ENCODE data around the gene ARHGEF7.

The ARHGEF7 gene

GRCh38 chr13:111112196-111112595, 2.9 kb upstream of the ARHGEF7 start:
- TF ChIP-seq, protein P1, sequence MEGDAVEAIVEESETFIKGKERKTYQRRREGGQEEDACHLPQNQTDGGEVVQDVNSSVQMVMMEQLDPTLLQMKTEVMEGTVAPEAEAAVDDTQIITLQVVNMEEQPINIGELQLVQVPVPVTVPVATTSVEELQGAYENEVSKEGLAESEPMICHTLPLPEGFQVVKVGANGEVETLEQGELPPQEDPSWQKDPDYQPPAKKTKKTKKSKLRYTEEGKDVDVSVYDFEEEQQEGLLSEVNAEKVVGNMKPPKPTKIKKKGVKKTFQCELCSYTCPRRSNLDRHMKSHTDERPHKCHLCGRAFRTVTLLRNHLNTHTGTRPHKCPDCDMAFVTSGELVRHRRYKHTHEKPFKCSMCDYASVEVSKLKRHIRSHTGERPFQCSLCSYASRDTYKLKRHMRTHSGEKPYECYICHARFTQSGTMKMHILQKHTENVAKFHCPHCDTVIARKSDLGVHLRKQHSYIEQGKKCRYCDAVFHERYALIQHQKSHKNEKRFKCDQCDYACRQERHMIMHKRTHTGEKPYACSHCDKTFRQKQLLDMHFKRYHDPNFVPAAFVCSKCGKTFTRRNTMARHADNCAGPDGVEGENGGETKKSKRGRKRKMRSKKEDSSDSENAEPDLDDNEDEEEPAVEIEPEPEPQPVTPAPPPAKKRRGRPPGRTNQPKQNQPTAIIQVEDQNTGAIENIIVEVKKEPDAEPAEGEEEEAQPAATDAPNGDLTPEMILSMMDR (conservative IDR thresholded peaks at IDR 0.05; ENCODE audit: low read length): no peak
- DNase-seq (ENCODE audit: low read depth): no peak
- H3K4me3 ChIP-seq (ENCODE audit: low read length): no peak overlapping the region

GRCh38 chr13:111114362-111115060, 599 bp upstream of the ARHGEF7 start:
- TF ChIP-seq, protein P1 (conservative IDR thresholded peaks at IDR 0.05; ENCODE audit: low read length): no peak
- peak; percentile 49 for DNase-seq (ENCODE audit: low read depth)
- H3K4me3 ChIP-seq (ENCODE audit: low read length): peak overlapping the region; percentile 61

DNA sequence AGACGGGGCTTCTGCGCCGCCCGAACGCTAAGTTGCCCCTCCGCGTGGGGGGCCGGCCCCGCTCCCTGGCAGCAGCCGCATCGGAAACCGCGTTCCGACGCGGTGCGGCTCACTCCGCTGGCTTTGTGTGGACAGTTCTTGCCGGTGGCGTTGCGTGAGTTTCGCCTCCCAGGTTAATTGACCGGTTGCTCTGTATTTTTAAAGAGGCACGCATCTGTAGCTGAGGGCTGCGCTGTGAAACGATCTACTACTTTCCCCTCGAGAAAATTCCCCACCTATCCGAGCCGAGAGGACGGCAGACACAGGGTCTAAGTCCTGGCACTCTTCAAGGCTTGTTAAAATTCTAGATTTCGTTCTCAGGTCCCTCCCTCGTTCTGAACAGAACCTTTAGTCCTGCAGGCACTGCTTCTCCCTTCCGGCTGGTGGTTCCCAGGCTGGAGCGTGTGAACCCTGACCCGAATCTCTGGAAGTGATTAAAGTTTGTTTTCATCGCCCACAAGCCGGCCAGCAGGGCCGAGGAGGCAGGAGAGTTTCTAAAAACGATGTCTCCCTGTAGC, 933 bp downstream of the ARHGEF7 start:
- peak overlapping the region; percentile 60 for H3K4me3 ChIP-seq (ENCODE audit: low read length)
- peak; percentile 89 for DNase-seq (ENCODE audit: low read depth)
- TF ChIP-seq, protein P1 (conservative IDR thresholded peaks at IDR 0.05; ENCODE audit: low read length): no peak

GRCh38 chr13:111116856-111117255, 1.7 kb downstream of the ARHGEF7 start:
- no peak overlapping the region for H3K4me3 ChIP-seq (ENCODE audit: low read length)
- TF ChIP-seq, protein P1 (conservative IDR thresholded peaks at IDR 0.05; ENCODE audit: low read length): no peak
- DNase-seq (ENCODE audit: low read depth): peak; percentile 70

DNA sequence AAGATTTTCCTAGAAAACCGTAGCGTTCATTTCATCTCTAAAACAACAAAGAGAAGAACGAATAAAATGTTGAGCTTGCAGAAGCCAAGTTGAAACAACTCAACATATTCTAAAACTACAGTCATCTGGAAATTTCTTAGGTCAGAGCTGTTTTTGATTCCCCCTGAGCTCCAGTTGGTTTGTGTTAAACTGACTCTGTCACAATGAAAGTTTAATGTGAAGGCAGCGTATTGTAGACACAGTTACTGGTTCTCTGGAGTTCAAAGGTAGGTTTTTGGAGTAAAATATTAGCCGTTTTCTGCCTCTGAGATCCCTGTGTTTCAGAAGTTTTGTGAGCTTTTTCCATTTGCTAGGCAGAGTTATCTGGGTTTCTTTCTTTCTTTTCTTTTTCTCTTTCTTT, 2.2 kb downstream of the ARHGEF7 start:
- TF ChIP-seq, protein P1 (conservative IDR thresholded peaks at IDR 0.05; ENCODE audit: low read length): no peak
- peak; percentile 45 for DNase-seq (ENCODE audit: low read depth)
- H3K4me3 ChIP-seq (ENCODE audit: low read length): no peak overlapping the region

GRCh38 chr13:111117961-111118360, 2.9 kb downstream of the ARHGEF7 start:
- DNase-seq (ENCODE audit: low read depth): peak; percentile 42
- TF ChIP-seq, protein P1 (conservative IDR thresholded peaks at IDR 0.05; ENCODE audit: low read length): no peak
- no peak overlapping the region for H3K4me3 ChIP-seq (ENCODE audit: low read length)

All from AG10803 (cell line).